PC-9 (cell line): ENCODE measurements around the gene ZBTB26.

ENCODE experiments used
- EZH2 ChIP-seq: fragments of 200-600 bp; sonication (generic); IDR thresholded peaks from 2 replicates; pipeline ENCODE4 v1.8.0; 2017; ENCODE audit warnings: antibody characterized with exemption, low read depth
- TF ChIP-seq, protein P1 (sequence below): fragments of 200-600 bp; sonication (generic); conservative IDR thresholded peaks from 2 replicates; pipeline ENCODE4 v1.6.1; 2017; ENCODE audit warnings: mixed run types, antibody characterized with exemption, mild to moderate bottlenecking, moderate library complexity

DNA sequence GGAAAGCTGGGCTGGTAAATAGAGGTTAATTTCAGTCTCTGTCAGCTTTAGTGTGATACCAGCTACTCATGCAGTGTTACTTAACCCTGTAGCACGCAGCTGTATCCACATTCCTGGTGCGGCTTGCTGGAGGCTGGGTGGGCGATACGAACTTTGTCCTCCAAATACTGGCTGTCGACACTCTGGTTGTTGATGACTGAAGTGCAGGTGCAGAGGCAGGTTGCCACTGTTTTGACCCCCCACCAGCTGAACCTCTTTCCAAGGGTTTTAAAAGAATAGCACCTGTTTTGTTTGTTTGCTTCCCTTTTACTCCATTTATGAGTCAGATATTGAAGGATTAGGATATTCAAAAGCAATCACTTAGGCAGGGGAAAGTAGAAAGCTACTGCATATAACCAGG is 5.2 kb upstream of the ZBTB26 start:
- TF ChIP-seq, protein P1, sequence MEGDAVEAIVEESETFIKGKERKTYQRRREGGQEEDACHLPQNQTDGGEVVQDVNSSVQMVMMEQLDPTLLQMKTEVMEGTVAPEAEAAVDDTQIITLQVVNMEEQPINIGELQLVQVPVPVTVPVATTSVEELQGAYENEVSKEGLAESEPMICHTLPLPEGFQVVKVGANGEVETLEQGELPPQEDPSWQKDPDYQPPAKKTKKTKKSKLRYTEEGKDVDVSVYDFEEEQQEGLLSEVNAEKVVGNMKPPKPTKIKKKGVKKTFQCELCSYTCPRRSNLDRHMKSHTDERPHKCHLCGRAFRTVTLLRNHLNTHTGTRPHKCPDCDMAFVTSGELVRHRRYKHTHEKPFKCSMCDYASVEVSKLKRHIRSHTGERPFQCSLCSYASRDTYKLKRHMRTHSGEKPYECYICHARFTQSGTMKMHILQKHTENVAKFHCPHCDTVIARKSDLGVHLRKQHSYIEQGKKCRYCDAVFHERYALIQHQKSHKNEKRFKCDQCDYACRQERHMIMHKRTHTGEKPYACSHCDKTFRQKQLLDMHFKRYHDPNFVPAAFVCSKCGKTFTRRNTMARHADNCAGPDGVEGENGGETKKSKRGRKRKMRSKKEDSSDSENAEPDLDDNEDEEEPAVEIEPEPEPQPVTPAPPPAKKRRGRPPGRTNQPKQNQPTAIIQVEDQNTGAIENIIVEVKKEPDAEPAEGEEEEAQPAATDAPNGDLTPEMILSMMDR: no peak
- no peak for TF ChIP-seq EZH2
